T-helper 2 cell treated with Interferon-gamma antibody and Interleukin-4, amounts not matched to agents 5 μg/mL and 100 μg/mL, for 36 hours (primary cell): ENCODE data around the gene EGFR.

Experiments used
- DNase-seq: peaks from one replicate; pipeline ENCODE4 v3.0.0; 2021; ENCODE audit warnings: low spot score
- H3K27ac Mint-ChIP-seq: one replicate; pipeline ENCODE4 v1.8.0; 2021; ENCODE audit warnings: mild to moderate bottlenecking, mixed read lengths
- H3K27me3 Mint-ChIP-seq: one replicate; pipeline ENCODE4 v1.8.0; 2021; ENCODE audit warnings: low read depth, mixed read lengths
- H3K36me3 Mint-ChIP-seq: one replicate; pipeline ENCODE4 v1.8.0; 2021; ENCODE audit warnings: low read depth, mixed read lengths
- H3K4me1 Mint-ChIP-seq: one replicate; pipeline ENCODE4 v1.8.0; 2021; ENCODE audit warnings: low read depth, mixed read lengths
- H3K4me3 Mint-ChIP-seq: one replicate; pipeline ENCODE4 v1.8.0; 2022; ENCODE audit warnings: mild to moderate bottlenecking, moderate library complexity, mixed read lengths
- H3K9me3 Mint-ChIP-seq: one replicate; pipeline ENCODE4 v1.8.0; 2021; ENCODE audit warnings: mixed read lengths

Gene EGFR

GRCh38 chr7:55069271-55069792 lies 50.5 kb downstream of the EGFR start:
- peaks cover 15% of the 10 kb centered on the region for H3K27me3 Mint-ChIP-seq
- H3K4me3 Mint-ChIP-seq: no peak overlapping the region
- DNase-seq: no peak
- H3K9me3 Mint-ChIP-seq: no peaks in the 10 kb centered on the region
- H3K36me3 Mint-ChIP-seq: no peaks in the 10 kb centered on the region
- H3K4me1 Mint-ChIP-seq: peaks cover 14% of the 10 kb centered on the region
- no peak overlapping the region for H3K27ac Mint-ChIP-seq

- peaks cover 15% of the 10 kb centered on the region for H3K27me3 Mint-ChIP-seq
- H3K27ac Mint-ChIP-seq: no peak overlapping the region
- H3K36me3 Mint-ChIP-seq: no peaks in the 10 kb centered on the region
- peaks cover 14% of the 10 kb centered on the region for H3K4me1 Mint-ChIP-seq
- H3K9me3 Mint-ChIP-seq: no peaks in the 10 kb centered on the region
- DNase-seq: no peak
- H3K4me3 Mint-ChIP-seq: no peak overlapping the region
Observed at GRCh38 chr7:55070271-55070743, 51.5 kb downstream of the EGFR start.

GRCh38 chr7:55070854-55071253 lies 52.0 kb downstream of the EGFR start:
- Mint-ChIP-seq H3K4me3 (no peak overlapping the region), H3K4me1 (peaks cover 14% of the 10 kb centered on the region), H3K36me3 (no peaks in the 10 kb centered on the region), H3K27ac (no peak overlapping the region), H3K9me3 (no peaks in the 10 kb centered on the region), H3K27me3 (peaks cover 15% of the 10 kb centered on the region)
- DNase-seq: no peak

- DNase-seq: no peak
- H3K36me3 Mint-ChIP-seq: no peaks in the 10 kb centered on the region
- peaks cover 15% of the 10 kb centered on the region for H3K27me3 Mint-ChIP-seq
- H3K4me1 Mint-ChIP-seq: peaks cover 14% of the 10 kb centered on the region
- no peak overlapping the region for H3K27ac Mint-ChIP-seq
- no peaks in the 10 kb centered on the region for H3K9me3 Mint-ChIP-seq
- H3K4me3 Mint-ChIP-seq: no peak overlapping the region
Observed at GRCh38 chr7:55071411-55072175, 52.8 kb downstream of the EGFR start.

GRCh38 chr7:55072251-55072650 lies 53.4 kb downstream of the EGFR start:
- Mint-ChIP-seq H3K4me3 (no peak overlapping the region), H3K4me1 (peaks cover 14% of the 10 kb centered on the region), H3K27me3 (peaks cover 15% of the 10 kb centered on the region), H3K36me3 (no peaks in the 10 kb centered on the region), H3K27ac (no peak overlapping the region), H3K9me3 (no peaks in the 10 kb centered on the region)
- DNase-seq: no peak

DNA sequence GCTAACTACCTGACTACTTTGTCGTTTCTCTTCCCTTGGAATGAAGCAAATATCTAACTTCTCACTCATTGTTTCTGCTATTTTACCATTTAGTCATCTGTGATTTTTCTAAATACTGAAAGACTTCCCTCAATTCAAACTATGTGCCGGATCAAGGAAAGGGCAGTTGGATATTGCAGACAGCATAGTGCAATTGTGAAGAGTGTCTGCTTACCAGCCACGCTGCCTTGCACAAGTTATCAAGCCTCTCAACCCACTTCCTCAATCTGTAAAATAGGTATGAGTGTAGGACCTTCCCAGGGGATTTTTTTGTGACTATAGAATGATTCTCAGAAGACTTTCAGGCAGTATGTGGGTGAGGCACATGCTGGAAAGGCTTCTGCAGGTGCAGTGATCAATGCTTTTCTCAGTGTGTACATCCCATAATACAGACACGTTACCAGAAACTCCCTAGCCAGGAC lies 54.3 kb downstream of the EGFR start:
- Mint-ChIP-seq H3K27me3 (peaks cover 15% of the 10 kb centered on the region), H3K36me3 (no peaks in the 10 kb centered on the region), H3K4me1 (peaks cover 14% of the 10 kb centered on the region), H3K4me3 (no peak overlapping the region), H3K9me3 (no peaks in the 10 kb centered on the region), H3K27ac (no peak overlapping the region)
- DNase-seq: peak; percentile 8

DNA sequence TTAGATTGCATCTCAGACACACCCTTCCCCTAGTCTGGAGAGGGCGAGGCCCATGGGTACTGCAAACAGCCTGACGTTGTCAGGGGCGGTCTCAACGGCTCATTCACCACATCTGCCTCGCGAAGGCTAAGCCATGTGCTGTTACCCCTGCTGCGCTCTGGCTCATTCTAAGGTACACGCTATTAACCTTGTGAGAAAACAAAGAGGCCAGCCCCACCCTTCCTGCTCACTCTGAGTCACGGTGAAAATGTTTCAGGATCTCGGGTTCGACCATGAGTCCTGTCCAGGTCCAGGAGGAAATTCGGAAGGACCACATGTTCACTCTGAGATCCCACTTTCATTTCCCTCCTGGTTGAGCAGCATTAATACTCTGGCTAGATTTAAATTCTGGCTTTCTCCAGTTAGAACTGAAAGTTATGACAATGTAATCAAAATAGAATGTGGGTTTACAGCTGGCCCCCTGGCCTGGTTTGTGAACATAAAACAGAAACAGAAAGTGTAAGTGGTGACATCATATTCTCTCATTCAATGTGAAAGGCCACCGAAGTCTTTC lies 55.2 kb downstream of the EGFR start:
- Mint-ChIP-seq H3K27me3 (peaks cover 10% of the 10 kb centered on the region), H3K36me3 (no peaks in the 10 kb centered on the region), H3K9me3 (no peaks in the 10 kb centered on the region), H3K4me3 (peak overlapping the region; percentile 62), H3K4me1 (peaks cover 14% of the 10 kb centered on the region), H3K27ac (peak overlapping the region; percentile 90)
- DNase-seq: no peak

- Mint-ChIP-seq H3K9me3 (no peaks in the 10 kb centered on the region), H3K4me1 (peaks cover 14% of the 10 kb centered on the region), H3K36me3 (no peaks in the 10 kb centered on the region), H3K27ac (no peak overlapping the region), H3K4me3 (no peak overlapping the region), H3K27me3 (peaks cover 4% of the 10 kb centered on the region)
- DNase-seq: no peak
Observed at GRCh38 chr7:55075464-55076021, 56.7 kb downstream of the EGFR start.

- no peak for DNase-seq
- no peak overlapping the region for H3K27ac Mint-ChIP-seq
- H3K27me3 Mint-ChIP-seq: peaks cover 4% of the 10 kb centered on the region
- H3K36me3 Mint-ChIP-seq: no peaks in the 10 kb centered on the region
- no peak overlapping the region for H3K4me3 Mint-ChIP-seq
- peaks cover 17% of the 10 kb centered on the region for H3K4me1 Mint-ChIP-seq
- no peaks in the 10 kb centered on the region for H3K9me3 Mint-ChIP-seq
Observed at GRCh38 chr7:55077561-55078410, 59.0 kb downstream of the EGFR start.

- Mint-ChIP-seq H3K27me3 (peaks cover 2% of the 10 kb centered on the region), H3K4me3 (no peak overlapping the region), H3K36me3 (no peaks in the 10 kb centered on the region), H3K4me1 (peaks cover 10% of the 10 kb centered on the region), H3K27ac (no peak overlapping the region), H3K9me3 (no peaks in the 10 kb centered on the region)
- no peak for DNase-seq
Observed at GRCh38 chr7:55078465-55079372, 59.9 kb downstream of the EGFR start.

GRCh38 chr7:55080000-55080623 lies 61.3 kb downstream of the EGFR start:
- Mint-ChIP-seq H3K4me3 (no peak overlapping the region), H3K4me1 (peaks cover 6% of the 10 kb centered on the region), H3K27ac (no peak overlapping the region), H3K27me3 (peaks cover 10% of the 10 kb centered on the region), H3K36me3 (no peaks in the 10 kb centered on the region), H3K9me3 (no peaks in the 10 kb centered on the region)
- no peak for DNase-seq

DNA sequence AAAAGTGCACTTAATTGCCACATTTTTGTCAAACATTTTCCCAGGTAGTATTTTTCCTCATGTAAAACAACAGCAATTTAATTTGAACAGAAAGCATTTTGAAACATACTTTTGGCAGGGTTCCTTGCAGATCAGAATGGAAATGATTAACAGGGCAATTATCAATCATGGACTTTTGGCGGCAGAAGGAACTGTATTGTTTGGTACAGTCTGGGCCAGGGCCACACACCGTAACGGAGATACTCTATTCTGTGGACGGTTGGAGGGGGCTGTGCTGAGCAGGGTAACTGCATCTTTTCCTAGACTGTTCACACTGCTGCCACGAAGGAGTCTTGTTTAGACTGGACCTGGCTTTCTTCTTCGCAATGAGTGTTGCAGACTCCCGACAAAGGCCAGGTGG lies 62.3 kb downstream of the EGFR start:
- no peak for DNase-seq
- peaks cover 10% of the 10 kb centered on the region for H3K4me1 Mint-ChIP-seq
- H3K27ac Mint-ChIP-seq: no peak overlapping the region
- peaks cover 19% of the 10 kb centered on the region for H3K27me3 Mint-ChIP-seq
- no peak overlapping the region for H3K4me3 Mint-ChIP-seq
- H3K36me3 Mint-ChIP-seq: no peaks in the 10 kb centered on the region
- H3K9me3 Mint-ChIP-seq: no peaks in the 10 kb centered on the region
